Nucleus accumbens (tissue), 56 donors: Measurements from ENCODE around the gene ATP2A3.
A peak's percentile ranks its signal among the peaks of the same experiment; 100 is the strongest.
"Not testable (repeated sequence)": the region's sequence is repeated elsewhere in the genome, so short reads cannot be mapped to it uniquely, and the experiment has no call there.

Experiments
- DNase-seq, 56 donors: peaks; one replicate each; lab custom pipeline; 2025; lab: John Stamatoyannopoulos, UW

ATP2A3 gene

GRCh38 chr17:3993493-3994220 lies 29.4 kb upstream of the ATP2A3 start:
- no peak for DNase-seq

DNA sequence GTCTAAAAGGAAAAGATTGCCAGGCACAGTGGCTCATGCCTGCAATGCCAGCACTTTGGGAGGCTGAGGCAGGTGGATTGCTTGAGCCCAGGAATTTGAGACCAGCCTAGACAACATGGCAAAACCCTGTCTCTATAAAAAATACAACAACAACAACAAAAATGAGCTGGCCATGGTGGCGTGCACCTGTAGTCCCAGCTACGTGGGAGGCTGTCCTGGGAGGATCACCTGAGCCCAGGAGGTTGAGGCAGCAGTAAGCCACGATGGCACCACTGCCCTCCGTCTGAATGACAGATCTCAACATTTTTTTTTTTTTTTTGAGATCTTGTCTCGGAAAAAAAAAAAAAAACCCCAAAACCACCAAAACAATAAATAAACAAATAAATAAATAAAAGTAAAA lies 28.1 kb upstream of the ATP2A3 start:
- DNase-seq: no peak

DNA sequence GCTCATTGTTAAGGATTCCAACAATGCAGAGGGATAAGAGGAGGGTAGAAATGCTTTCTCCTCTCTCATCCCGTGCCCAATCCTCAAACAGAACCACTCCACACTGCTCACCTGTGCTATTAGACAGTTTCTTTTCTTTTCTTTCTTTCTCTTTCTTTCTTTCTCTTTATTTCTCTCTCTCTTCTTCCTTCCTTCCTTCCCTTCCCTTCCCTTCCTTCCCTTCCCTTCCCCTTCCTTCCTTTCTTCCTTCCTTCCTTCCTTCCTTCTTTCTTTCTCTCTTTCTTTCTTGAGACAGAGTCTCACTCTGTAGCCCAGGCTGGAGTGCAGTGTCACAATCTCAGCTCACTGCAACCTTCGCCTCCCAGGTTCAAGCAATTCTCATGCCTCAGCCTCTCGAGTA lies 27.5 kb upstream of the ATP2A3 start:
- not testable (repeated sequence) for DNase-seq

DNA sequence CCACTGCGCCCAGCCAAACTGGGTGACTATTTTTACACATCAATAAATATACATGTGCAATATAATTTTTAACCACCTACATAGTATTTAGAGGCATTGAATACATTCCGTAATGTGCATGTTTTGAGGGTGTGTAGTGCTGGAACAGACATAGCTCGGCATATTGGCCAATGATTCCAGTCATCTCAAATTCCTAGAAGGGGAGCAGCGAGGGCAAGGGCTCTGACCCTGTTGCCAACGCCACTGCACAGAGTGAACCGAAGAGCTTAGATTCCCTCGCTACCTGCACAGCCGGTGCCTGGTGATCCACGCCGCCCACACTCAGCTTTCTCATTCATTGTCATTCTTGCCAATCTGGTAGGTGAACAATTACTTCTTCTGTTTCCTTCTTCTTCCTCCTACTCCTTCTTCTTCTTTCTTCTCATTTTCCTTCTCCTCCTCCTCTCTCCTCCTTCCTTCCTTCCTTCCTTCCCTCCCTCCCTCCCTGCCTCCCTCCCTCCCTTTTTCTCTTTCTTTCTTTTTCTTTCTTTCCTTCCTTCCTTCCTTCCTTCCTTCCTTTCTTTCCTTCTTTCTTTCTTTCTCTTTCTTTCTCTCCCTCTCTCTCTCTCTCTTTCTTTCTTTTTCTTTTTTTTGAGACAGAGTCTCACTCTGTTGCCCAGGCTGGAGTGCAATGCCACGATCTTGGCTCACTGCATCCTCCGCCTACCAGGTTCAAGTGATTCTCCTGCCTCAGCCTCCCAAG lies 26.3 kb upstream of the ATP2A3 start:
- peak in 7 of 56 donors; percentile 7 to 50 (median 20) for DNase-seq

DNA sequence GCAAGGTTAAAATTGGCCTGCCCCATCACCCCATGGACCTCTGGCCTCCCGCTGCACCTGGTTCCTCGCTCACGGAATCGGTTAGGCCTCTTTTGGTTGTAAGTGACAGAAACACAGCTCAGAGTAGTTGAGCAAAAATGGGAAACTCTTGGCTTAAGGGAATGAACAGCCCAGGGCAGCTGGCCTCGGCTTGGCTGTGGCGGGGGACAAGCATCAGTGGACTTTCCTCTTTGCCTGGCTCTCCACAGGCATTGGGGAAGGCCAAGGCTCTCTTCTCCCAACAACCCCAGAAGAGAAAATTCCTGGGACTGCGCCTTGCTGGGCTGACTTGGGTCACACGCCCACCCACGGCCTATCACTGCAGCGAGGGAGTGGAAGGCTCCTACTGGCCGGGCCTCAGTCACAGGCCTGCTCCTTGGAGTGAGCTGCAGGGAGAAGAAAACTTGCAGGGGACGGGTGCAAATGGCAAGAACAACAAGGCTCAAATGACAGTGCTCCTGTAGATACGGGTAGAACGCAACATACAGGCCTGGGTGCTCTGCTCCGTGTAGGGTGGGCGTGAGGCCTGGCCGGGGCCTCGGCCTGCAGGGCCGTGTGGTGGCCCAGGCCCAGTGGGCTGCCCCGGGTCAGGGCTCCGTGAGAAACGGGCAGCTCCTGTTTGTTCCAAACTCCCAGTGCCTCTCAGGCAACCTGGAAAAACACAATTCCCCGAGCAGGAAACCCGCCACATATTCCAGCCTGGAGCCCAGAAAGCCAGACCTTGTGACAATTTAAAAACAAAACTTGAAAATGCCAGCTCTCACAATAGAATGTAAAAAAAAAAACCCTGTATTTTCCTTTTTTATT lies 25.0 kb upstream of the ATP2A3 start:
- DNase-seq: no peak

- no peak for DNase-seq
Measured at GRCh38 chr17:3988297-3989040, 24.2 kb upstream of the ATP2A3 start.

DNA sequence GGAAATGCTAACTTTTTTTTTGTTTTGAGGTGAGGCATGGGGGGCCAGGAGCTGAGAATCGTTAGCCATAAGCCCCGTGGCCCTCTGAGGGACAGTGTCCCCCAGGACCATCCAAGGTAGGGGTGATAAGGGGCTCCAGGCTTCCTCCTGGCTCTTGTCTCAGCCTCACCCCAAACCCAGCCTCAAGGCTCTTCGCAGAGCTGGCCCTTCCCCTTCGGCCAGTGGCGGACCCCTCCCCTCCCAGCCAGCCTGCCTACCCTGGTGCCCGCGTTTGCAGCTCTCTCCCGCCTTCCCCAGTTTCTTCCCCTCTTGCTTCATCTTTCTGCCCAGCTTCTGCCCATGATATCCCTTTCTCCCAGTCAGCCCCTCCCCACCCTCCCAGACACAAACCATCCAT lies 22.7 kb upstream of the ATP2A3 start:
- no peak for DNase-seq

GRCh38 chr17:3986270-3986938 lies 22.2 kb upstream of the ATP2A3 start:
- DNase-seq: no peak

DNA sequence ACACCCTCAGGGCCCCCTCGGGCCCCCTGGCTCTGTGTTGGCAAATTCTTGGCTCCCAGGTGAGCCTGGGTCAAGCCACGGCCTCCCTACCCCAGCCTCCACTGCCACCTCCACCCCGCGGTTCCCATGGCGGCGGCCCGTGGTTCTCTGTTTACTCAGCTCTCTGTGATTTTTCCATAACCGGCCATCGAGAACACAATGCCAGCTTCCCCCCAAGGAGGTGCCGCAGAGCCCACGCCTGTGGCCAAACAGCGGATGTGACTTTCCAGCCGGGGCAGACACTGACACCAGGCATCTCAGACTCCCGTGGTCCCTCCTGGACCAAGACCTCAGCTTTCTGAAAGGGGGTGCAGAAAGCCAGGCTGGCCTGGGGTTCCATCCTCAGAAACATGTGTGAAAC lies 21.6 kb upstream of the ATP2A3 start:
- DNase-seq: no peak

DNA sequence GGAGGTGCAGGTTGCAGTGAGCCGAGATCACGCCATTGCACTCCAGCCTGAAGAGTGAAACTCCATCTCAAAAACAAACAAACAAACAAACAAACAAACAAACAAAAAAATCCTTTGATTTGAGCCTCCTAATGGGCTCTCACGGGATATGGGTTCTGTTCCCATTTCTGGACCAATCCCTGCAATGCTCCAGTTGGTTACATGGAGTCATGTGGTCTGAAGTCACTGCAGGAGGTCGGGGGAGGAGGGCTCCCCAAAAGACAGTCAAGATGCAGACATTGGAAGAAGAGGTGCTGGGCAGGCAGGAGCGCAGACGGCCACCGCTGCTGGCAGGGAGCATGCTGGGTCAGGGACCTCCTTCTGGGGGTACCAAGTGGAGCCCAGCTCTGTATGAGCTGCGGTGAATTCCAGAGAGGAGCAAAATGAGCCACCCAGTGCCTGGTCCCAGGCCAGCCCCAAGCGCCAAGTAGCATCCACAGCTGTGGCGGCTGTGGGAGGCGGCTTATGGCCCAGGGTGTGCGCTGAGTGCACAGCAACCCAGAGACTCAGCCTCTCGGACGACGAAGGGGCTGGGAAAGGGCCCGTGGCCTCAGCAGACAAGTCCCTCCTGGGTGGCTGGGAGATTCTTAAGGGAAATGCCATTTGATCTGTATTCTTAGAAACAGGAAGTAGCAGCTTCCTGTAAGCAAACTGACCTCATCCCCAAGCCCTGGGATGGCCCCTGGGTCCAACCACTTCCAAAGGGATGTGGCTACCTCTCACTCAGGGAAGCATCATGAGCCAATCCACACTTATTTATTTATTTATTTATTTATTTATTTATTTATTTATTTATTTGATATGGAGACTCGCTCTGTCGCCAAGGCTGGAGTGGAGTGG lies 19.6 kb upstream of the ATP2A3 start:
- DNase-seq: no peak

- no peak for DNase-seq
Measured at GRCh38 chr17:3982541-3983017, 18.3 kb upstream of the ATP2A3 start.

DNA sequence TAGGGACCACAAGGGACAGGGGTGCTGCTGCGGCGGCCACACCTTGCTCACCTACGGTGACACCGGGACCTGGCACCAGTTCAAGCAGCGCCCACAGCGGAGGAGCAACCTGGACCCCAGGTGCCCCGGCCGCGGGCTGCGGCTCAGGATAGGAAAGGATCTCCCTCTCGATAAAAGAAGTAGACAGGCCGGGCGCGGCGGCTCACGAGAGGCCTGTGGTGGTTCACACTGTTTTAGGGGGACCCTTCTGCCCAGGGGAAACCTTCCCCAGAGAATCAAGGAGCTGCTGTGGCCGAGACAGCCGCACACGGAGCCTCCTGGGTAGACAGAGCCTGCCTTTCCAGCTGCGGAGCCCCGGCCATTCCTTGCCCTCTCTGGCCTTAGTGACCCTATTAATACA lies 17.9 kb upstream of the ATP2A3 start:
- DNase-seq: no peak

DNA sequence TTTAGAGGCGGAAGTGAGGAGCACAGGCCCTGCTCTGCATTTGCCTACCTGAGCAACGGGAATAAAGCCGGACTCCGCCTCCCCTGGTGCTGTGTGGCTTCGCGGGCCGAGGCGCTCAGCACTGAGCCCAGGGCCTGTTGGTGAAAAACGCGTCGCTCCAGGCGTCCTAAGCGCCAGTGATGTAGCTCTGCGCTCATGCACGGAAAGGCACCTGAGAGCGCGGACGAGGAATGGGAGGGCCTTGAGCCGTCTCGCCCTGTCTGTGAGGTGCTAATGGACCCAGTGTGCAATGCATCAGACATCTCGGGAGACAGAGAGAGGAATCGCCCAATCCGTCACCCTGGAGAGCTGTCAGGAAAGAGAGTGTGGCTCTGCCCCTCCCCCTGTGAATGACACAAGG lies 17.2 kb upstream of the ATP2A3 start:
- no peak for DNase-seq

DNA sequence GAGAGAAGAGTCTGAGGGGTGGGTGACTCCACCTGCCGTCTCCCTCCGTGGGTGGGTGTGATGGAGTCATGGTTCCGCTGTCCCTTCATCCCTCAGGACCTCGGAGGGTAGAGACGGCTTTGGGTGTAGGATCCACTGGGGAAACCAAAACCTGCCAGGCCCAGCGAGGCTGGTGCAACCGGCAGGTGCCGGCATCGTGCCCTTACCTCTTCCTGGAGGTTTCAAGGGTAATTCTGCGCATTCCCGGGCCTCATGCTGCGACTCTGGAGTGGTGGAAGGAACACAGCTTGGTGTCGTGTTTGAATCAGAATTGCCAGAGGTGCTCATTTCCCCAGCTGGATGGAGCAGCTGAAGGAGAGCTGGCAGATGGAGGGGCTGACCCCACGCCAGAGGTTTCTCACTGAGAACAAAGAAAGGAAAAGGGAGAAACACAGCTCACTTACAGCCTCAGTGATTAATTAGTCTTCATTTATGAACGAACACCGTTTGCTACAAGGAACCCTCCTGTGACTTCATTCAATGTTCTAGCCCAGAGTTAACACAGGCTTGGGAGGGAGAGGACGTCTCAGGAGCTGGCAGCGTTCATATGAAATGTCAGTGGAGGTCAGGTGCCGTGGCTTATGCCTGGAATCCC lies 16.3 kb upstream of the ATP2A3 start:
- DNase-seq: no peak

GRCh38 chr17:3979290-3979611 lies 15.0 kb upstream of the ATP2A3 start:
- no peak for DNase-seq

DNA sequence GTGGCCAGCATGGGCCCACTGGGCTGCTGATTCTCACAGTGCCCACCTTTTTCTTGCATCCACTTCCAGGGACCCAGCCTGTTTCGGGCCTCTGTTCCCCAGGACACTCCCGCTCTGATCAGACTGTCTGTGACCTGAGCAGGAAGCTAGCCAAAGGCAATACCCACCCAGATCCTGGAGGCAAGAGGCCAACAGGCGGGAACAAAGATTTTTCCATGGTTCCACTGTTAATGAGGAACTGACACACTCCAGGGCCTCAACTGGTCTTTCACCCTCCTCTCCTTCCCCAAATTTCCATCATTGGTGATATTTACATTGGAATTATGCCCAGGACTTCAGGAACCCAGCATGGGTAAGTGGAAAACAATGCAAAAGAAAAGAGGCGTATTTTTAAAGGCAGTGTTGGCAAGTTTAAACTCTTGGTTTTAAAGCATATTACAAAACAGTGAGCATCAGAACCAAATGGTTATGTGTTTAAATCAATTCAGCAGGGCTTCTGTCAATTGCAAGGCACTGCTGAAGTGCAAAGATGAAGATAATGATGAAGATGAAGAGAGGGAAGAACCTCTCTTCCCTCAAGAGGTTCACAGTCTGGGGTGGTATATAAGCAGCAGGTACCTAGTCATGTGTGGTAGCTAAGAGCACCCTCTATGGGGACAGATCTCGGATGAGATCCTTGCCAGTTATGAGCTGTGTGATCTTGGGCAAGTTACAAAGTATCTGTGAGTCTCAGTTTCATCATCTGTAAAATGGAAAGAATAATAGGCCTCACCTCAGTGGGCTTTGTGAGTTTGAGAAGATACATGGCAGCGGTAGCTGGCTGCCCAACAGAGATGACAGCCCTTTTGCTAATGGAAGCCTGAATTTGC lies 14.4 kb upstream of the ATP2A3 start:
- DNase-seq: no peak

DNA sequence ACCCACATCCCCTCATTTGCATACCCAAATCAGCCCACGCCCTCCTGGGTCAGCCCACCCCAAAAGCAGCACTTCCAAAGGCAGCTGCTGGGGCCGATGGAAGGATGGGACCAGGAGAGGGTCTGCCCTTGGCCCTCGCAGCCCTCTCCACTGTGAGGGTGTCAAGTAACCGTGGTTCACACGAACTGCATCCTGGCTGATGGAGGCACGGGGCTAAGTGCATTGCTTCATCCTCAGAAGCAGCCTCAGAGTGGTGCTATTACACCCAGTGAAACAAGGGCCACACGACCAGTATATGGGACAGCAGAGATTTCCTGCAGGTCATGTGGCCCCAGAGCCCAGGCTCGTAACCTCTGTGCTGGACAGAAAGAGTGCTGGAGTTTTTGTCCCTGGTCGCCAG lies 13.2 kb upstream of the ATP2A3 start:
- no peak for DNase-seq
